Rectal smooth muscle tissue (tissue), 1 donor: ENCODE data around the gene KRT4.

ENCODE experiments used
- H3K27ac ChIP-seq: one replicate; pipeline ENCODE4 v1.7.0; 2013; ENCODE audit warnings: low read depth, low read length, inconsistent platforms
- H3K27me3 ChIP-seq: one replicate; pipeline ENCODE4 v1.7.0; 2013; ENCODE audit warnings: low read length; ENCODE audit not compliant: control insufficient read depth, insufficient read depth
- H3K36me3 ChIP-seq: one replicate; pipeline ENCODE4 v1.7.0; 2013; ENCODE audit warnings: low read length; ENCODE audit not compliant: control insufficient read depth, insufficient read depth
- H3K4me1 ChIP-seq: one replicate; pipeline ENCODE4 v1.7.0; 2013; ENCODE audit warnings: low read length; ENCODE audit not compliant: control insufficient read depth, insufficient read depth
- H3K4me3 ChIP-seq: one replicate; pipeline ENCODE4 v1.7.0; 2013; ENCODE audit warnings: low read length
- H3K9ac ChIP-seq: one replicate; pipeline ENCODE4 v1.7.0; 2013; ENCODE audit warnings: low read length

KRT4 gene

DNA sequence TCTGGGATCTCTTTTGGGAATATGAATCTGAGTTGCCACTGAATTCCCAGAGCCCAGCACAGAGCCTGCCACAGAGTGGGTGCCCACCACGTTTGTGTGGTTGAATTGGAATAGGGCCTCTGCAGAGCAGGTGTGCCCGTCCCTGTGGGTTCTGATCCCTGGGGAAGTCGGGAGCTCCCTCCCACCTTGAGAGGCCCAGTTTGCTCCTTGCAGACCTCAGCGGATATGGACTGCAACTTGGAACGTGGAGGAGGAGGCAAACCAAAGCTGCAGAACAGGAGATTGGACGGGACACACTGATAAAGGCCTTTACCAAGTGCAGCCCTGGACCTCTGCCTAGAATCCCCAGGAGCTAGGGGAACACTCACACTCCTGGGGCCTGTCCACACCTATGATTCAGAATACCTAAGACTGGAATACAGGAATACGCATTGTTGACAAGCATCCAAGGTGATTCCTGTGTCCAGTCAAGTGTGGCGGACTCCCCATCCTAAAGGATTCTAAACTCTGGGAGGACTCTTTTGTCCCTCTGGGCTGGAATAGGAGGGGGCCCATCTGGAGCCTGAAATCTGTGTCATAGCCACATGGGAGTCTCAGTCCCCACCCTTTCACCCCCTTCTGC is 39.2 kb downstream of the KRT4 start:
- Histone ChIP-seq H3K27me3 (peaks cover 3% of the 10 kb centered on the region), H3K4me3 (no peak overlapping the region), H3K27ac (no peak overlapping the region), H3K9ac (no peak overlapping the region), H3K36me3 (no peaks in the 10 kb centered on the region), H3K4me1 (no peaks in the 10 kb centered on the region)

DNA sequence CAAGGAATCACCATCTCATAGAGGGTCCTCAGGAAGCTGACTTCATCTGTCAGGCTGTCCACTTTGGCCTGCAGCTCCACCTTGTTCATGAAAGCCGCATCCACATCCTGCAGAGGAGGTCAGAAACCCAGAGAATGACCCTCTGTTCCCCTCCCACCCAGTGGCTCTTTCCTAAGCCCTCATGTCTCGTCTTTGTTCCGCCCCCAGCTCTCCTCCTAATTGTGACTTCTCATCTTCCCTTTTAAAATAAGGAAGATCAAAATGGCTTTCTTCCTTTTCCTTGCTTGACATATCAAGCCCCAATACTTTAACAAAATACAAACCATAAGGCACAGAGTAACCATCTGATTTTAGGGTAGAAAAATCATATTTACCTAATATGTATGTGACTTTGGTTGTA is 41.1 kb downstream of the KRT4 start:
- H3K4me1 ChIP-seq: no peaks in the 10 kb centered on the region
- no peaks in the 10 kb centered on the region for H3K36me3 ChIP-seq
- no peak overlapping the region for H3K27ac ChIP-seq
- no peak overlapping the region for H3K9ac ChIP-seq
- H3K4me3 ChIP-seq: no peak overlapping the region
- H3K27me3 ChIP-seq: peaks cover 3% of the 10 kb centered on the region

DNA sequence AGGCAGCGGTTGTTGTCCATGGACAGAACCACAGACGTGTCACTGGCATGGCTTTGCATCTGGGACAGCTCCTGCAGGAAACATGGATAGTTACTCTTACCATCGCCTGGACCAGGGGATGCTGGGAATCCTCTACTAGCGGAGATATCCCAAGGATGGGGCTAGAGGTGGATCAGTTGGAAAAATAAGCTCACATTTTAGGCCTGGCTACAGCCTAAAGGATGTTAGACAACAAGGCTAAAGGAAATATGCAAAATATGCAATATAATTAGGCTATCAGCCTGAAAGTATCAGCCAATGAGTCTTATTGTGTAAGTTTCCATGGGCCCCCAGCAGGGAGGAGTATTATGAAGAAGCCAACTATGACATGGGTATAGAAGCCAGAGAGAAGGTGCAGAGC is 41.7 kb downstream of the KRT4 start:
- Histone ChIP-seq H3K27ac (no peak overlapping the region), H3K9ac (no peak overlapping the region), H3K36me3 (no peaks in the 10 kb centered on the region), H3K4me1 (no peaks in the 10 kb centered on the region), H3K4me3 (no peak overlapping the region), H3K27me3 (peaks cover 3% of the 10 kb centered on the region)

DNA sequence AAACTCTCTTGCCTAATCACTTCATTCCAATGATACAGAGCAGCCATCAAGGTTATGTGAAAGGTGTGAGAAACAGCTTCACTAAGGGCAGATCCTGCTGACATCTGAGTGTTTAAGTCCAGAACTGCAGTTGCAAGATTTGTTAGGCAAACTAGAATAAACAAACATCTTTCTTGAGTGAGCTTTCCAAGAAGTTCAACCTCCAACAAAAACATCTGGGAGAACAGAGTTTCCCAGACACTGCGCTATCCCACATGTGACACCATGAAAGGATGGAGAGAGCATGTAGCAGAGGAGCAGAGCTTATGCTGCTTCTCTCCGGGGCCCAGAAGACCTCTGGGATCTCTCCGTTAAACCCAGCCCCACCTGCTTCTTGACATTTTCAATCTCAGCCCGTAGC is 42.4 kb downstream of the KRT4 start:
- peaks cover 3% of the 10 kb centered on the region for H3K27me3 ChIP-seq
- H3K27ac ChIP-seq: no peak overlapping the region
- no peaks in the 10 kb centered on the region for H3K4me1 ChIP-seq
- no peak overlapping the region for H3K9ac ChIP-seq
- H3K36me3 ChIP-seq: no peaks in the 10 kb centered on the region
- H3K4me3 ChIP-seq: no peak overlapping the region

DNA sequence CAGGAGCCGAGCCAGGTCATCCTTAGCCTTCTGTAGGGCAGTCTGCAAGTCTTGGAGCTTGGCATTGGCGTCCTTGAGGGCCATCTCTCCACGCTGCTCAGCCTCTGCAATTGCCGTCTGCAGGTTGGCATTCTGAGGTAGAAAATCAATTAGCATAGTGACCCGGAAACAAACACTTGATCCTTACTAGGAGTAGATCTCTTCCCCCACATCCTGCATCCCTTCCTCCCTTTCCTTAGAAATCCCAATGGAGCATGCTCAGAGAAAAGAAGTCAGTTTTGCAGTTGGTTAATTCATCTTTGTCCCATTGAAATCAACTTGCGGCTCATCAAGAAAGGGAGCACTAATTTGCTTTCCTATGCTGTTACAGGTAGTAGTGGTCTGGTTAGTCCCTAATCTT is 42.8 kb downstream of the KRT4 start:
- Histone ChIP-seq H3K4me3 (no peak overlapping the region), H3K4me1 (no peaks in the 10 kb centered on the region), H3K27ac (no peak overlapping the region), H3K9ac (no peak overlapping the region), H3K36me3 (no peaks in the 10 kb centered on the region), H3K27me3 (peaks cover 3% of the 10 kb centered on the region)

DNA sequence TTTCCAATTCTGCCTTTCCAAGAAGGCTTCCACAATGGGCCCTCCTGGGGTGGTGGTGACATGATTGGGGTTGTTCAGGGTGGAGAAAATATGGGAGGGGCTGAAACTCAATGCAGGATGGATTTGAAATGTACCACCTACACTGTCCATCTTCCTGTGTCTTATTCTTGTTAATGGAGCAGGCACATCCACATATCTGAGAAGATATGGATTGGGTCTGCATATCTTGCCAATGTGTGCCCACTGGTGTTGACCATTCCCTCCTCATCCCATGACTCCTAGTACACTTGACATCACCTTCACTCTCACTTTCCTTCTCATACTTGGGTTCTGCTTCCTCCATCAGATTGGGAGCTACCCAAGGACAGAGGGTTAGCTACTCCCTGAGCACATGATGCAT is 44.0 kb downstream of the KRT4 start:
- Histone ChIP-seq H3K36me3 (no peaks in the 10 kb centered on the region), H3K27ac (no peak overlapping the region), H3K9ac (no peak overlapping the region), H3K4me1 (no peaks in the 10 kb centered on the region), H3K27me3 (peaks cover 3% of the 10 kb centered on the region), H3K4me3 (no peak overlapping the region)

DNA sequence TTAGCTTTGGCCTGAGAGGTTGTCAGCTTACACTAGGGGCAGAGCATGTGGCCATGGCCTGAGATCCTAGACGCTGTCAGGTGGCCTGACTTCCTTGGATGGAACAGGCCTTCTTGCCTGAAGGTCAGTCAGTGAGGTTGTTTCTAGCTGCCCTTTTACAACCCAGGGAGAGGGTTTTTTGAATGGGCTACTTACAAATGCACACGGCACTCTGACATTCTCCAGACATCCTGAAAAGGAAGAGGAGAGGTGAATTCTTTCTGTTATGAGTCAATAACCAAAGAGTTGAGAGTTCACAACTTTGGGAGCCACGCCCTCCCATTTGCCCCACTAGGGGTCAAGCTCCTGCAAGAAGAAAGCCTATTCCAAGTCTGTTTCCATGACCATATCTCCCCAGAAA is 44.6 kb downstream of the KRT4 start:
- H3K4me3 ChIP-seq: no peak overlapping the region
- H3K27me3 ChIP-seq: peaks cover 3% of the 10 kb centered on the region
- no peaks in the 10 kb centered on the region for H3K4me1 ChIP-seq
- H3K27ac ChIP-seq: no peak overlapping the region
- H3K36me3 ChIP-seq: no peaks in the 10 kb centered on the region
- no peak overlapping the region for H3K9ac ChIP-seq

DNA sequence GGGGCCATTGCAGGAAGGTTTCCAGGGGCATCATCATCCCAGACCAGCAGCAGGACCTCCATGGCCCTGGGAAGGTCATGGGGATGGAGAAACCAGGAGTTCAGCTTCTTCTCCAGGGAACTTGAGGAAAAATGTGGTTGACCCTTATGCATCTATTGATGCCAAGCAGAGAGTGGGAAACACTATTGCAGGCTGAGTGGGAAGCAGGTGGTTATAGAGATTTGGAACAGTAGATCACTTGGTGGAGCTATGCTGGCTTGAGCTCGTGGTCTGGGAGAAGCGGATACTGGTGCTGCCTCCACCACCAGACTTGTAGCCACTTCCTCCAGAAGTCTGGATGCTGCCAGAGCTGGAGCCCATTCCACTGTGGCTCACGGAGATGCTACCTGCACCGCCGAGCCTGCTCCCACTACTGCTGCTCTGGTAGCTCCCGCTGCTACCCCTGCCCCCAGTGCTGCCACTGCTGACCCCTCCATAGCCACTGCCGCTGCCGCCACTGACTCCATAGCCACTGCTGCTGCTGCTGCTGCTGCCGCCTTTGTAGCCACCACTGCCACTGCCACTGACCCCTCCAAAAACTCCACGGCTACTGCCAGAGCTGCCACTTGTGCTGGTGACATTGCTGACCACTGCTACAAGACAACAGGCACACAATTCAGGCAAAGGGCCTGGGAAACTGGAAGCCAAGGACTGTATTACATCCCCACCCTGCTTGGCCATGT is 45.3 kb downstream of the KRT4 start:
- Histone ChIP-seq H3K36me3 (no peaks in the 10 kb centered on the region), H3K4me3 (no peak overlapping the region), H3K9ac (no peak overlapping the region), H3K4me1 (no peaks in the 10 kb centered on the region), H3K27me3 (peaks cover 3% of the 10 kb centered on the region), H3K27ac (no peak overlapping the region)

DNA sequence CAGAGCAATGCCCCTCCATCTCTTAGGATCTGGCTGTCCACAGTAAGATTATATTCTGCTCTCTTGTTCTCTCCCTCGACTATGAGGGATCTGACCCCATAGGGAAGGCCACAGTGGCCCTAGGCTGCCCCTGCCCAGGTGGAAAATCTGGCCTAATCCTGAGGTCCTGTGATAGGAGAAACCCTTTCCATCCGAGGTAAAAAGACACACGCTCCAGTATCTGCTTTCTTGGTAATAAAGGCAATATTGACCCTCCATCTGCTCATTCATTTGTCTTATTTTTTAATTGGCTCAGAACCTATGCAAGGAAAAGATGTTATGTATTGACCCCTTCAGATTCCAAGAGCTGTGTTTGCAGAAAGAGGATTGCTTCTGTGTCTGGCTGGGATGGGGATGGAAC is 46.5 kb downstream of the KRT4 start:
- Histone ChIP-seq H3K4me1 (no peaks in the 10 kb centered on the region), H3K27me3 (no peaks in the 10 kb centered on the region), H3K36me3 (no peaks in the 10 kb centered on the region), H3K27ac (no peak overlapping the region), H3K9ac (no peak overlapping the region), H3K4me3 (no peak overlapping the region)

DNA sequence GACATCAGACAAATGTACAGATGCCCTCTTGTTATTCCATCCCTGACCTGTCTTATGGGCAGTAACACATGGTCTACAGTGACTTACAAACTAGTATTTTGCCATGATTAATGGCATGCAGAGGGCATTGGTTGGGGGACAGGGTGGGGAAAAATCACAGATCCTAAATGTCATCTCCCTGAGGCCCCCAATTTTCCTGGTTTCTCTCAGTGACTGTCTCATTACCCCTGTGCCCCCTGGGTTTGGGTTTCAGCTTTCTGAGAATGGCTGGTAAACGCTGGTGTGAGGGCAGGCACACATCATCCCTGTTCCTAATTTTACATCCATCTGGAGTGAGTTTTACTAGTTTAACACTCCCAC is 46.9 kb downstream of the KRT4 start:
- H3K4me1 ChIP-seq: no peaks in the 10 kb centered on the region
- H3K36me3 ChIP-seq: no peaks in the 10 kb centered on the region
- no peak overlapping the region for H3K27ac ChIP-seq
- no peaks in the 10 kb centered on the region for H3K27me3 ChIP-seq
- H3K9ac ChIP-seq: no peak overlapping the region
- no peak overlapping the region for H3K4me3 ChIP-seq

DNA sequence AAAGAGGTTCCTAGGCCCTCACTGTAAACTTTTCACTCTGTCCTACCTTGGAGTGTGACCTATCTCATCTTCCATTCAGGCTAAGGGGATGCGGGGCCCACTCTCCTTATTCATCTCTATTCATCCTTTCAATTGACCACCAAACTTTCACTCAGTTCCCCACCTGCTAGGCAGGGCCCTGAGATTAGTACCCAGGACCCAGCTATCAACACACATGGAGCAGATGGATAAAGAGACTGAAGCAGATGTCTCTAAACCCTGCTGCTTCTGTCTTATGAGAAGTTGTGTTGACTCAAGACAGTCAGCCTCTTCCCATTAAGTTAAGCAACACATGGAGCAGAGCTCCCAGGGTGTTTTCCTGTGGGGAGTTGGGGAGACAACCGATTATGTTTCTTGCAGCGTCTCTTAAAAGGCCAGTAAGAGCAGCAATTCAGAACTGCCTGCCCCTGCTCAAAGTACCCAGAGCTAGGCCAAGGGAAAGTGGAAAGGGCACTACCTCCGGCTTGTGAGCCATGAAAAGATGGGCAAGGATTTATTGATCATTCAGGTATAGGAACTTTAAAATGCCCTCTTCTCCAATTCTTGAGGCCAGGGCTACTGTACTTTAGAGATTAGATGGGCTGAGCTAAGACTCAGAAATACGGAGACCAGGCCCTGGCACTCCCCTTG is 47.4 kb downstream of the KRT4 start:
- H3K4me1 ChIP-seq: no peaks in the 10 kb centered on the region
- no peak overlapping the region for H3K9ac ChIP-seq
- no peaks in the 10 kb centered on the region for H3K27me3 ChIP-seq
- H3K4me3 ChIP-seq: no peak overlapping the region
- no peaks in the 10 kb centered on the region for H3K36me3 ChIP-seq
- no peak overlapping the region for H3K27ac ChIP-seq

DNA sequence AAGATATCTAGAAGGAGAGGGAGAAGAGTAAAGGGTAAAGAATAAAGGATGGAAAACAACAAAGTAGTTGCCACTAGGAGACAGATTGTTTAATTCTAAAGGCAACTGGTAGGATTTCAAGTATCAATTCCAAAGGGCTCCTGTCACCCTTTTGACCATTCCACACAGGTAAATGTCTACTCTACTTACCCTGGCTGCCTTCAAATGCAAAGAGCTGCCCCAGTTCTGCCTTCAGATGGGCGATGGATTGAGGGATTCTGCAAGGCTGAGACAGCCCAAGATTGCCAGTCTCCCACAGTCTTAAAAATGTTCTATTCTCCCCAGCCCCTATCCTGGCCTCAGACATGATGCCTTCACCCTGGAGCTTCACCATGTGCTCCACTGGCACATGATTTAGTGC is 48.2 kb downstream of the KRT4 start:
- no peak overlapping the region for H3K27ac ChIP-seq
- no peak overlapping the region for H3K9ac ChIP-seq
- no peaks in the 10 kb centered on the region for H3K27me3 ChIP-seq
- no peak overlapping the region for H3K4me3 ChIP-seq
- H3K4me1 ChIP-seq: no peaks in the 10 kb centered on the region
- no peaks in the 10 kb centered on the region for H3K36me3 ChIP-seq

DNA sequence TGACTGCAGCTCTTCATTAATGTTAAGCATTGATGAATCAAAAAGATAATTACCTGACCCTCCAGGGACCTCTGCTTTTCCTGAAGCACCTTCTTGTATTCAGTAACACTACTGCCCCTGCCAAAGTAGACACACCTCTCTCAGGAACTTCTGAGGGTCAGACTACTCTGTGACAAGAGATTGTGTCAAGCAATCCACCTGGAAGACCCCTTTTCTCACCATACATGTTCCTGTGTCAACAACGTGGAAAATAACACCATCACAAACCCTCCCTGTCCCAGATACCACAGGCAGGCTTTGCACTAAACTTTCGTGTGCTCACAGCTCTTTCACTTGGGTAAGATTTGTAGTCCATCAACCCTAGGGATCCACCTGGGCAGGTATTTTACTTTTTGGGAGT is 49.9 kb downstream of the KRT4 start:
- Histone ChIP-seq H3K4me1 (no peaks in the 10 kb centered on the region), H3K4me3 (no peak overlapping the region), H3K27me3 (no peaks in the 10 kb centered on the region), H3K9ac (no peak overlapping the region), H3K27ac (no peak overlapping the region), H3K36me3 (no peaks in the 10 kb centered on the region)
